Endothelial cell of umbilical vein (primary cell): ENCODE measurements around the gene SLC27A2. TPM values are rescaled to one million over a fixed set of nuclear protein-coding genes. Genes with fewer than 3 reads are reported as not detected.

ENCODE experiments used
- BruUV-seq: library from RNA; stranded (reverse); fragments of 400-500 nt; replicated peaks from 2 replicates; lab custom pipeline; 2021; lab: Mats Ljungman, UMichigan
- CTCF ChIA-PET: fragments of 300-600, 350-600 bp; sonication (Branson Sonifier 250); formaldehyde crosslinking; loops from one replicate; lab custom pipeline; 2021; ENCODE audit warnings: antibody characterized with exemption, inconsistent platforms; lab: Charles Lee
- POLR2A ChIA-PET: fragments of 300-600, 350-600 bp; sonication (Branson Sonifier 250); formaldehyde crosslinking; loops from one replicate; lab custom pipeline; 2021; ENCODE audit warnings: antibody characterized with exemption, inconsistent platforms; lab: Charles Lee
- DNase-seq: peaks from one replicate; pipeline ENCODE4 v3.0.0-alpha.2; 2011; ENCODE audit warnings: low read depth, low spot score
- FAIRE-seq: peaks from 2 replicates; lab custom pipeline; 2011; peaks lifted over from hg19 to GRCh38; lab: Jason Lieb, UNC
- H2AFZ ChIP-seq: 2 replicates; pipeline ENCODE4 v1.6.0; 2012; ENCODE audit warnings: low read depth, low read length, control low read depth, inconsistent platforms
- H3K27ac ChIP-seq: 2 replicates; pipeline ENCODE4 v1.5.1; 2011; ENCODE audit warnings: low read depth, mild to moderate bottlenecking, control low read depth, low read length, moderate library complexity; ENCODE audit not compliant: insufficient read depth
- H3K27me3 ChIP-seq, 2 experiments: 2 replicates each; pipeline versions ENCODE4 v1.6.0 to v1.6.1; 2011; ENCODE audit warnings: low read length in 2 of 2, mixed read lengths in 1 of 2; ENCODE audit not compliant: control insufficient read depth in 2 of 2, insufficient read depth in 2 of 2
- H3K36me3 ChIP-seq, 2 experiments: 2 replicates in 1 of 2; 3 replicates in 1 of 2; pipeline ENCODE4 v1.5.1; 2011; ENCODE audit warnings: low read length in 2 of 2, mild to moderate bottlenecking in 1 of 2, moderate library complexity in 1 of 2; ENCODE audit not compliant: control insufficient read depth in 2 of 2, insufficient read depth in 2 of 2; ENCODE audit errors: extremely low read depth in 1 of 2
- H3K4me1 ChIP-seq: 3 replicates; pipeline ENCODE4 v1.5.1; 2011; ENCODE audit warnings: mild to moderate bottlenecking, low read length; ENCODE audit not compliant: control insufficient read depth, insufficient read depth; ENCODE audit errors: extremely low read depth
- H3K4me2 ChIP-seq: 2 replicates; pipeline ENCODE4 v1.6.1; 2011; ENCODE audit warnings: low read length, control low read depth, mixed read lengths; ENCODE audit not compliant: insufficient read depth
- H3K4me3 ChIP-seq, 3 experiments: fragments of 200-600 bp in 1 of 3; sonication (generic), shearing (Covaris generic) in 1 of 3; replicated peaks in 1 of 3; 2 replicates each; pipeline ENCODE4 v1.5.1; 2011 to 2016; ENCODE audit warnings: control low read depth in 3 of 3, low read length in 3 of 3, mild to moderate bottlenecking in 2 of 3, inconsistent platforms in 1 of 3, low read depth in 1 of 3, moderate library complexity in 1 of 3; ENCODE audit not compliant: insufficient read depth in 1 of 3
- H3K79me2 ChIP-seq: 2 replicates; pipeline ENCODE4 v1.6.0; 2012; ENCODE audit warnings: low read length, inconsistent platforms; ENCODE audit not compliant: control insufficient read depth, insufficient read depth
- H3K9ac ChIP-seq: replicated peaks from 2 replicates; pipeline ENCODE3; 2011; ENCODE audit warnings: low read length, control low read depth; ENCODE audit not compliant: insufficient read depth; ENCODE audit errors: extremely low read depth
- H3K9me1 ChIP-seq: replicated peaks from 3 replicates; pipeline ENCODE4 v1.6.0; 2011; ENCODE audit warnings: mild to moderate bottlenecking, low read length; ENCODE audit not compliant: control insufficient read depth, insufficient read depth; ENCODE audit errors: extremely low read depth
- H3K9me3 ChIP-seq: replicated peaks from 2 replicates; pipeline ENCODE4 v1.5.1; 2012; ENCODE audit warnings: low read length, inconsistent platforms; ENCODE audit not compliant: control insufficient read depth, insufficient read depth
- H4K20me1 ChIP-seq: replicated peaks from 2 replicates; pipeline ENCODE3; 2011; ENCODE audit warnings: mild to moderate bottlenecking, low read length; ENCODE audit not compliant: control insufficient read depth, insufficient read depth; ENCODE audit errors: extremely low read depth
- CTCF ChIP-seq, 2 donors: IDR thresholded peaks; 1 replicate in 1 of 2; 2 replicates in 1 of 2; pipeline ENCODE4 v1.5.1; 2011; ENCODE audit warnings: low read length in 2 of 2, mild to moderate bottlenecking in 2 of 2, moderate library complexity in 2 of 2, control low read depth in 1 of 2, inconsistent platforms in 1 of 2, low read depth in 1 of 2; ENCODE audit not compliant: insufficient read depth in 1 of 2; ENCODE audit errors: extremely low read depth in 1 of 2
- EZH2 ChIP-seq: IDR thresholded peaks from 2 replicates; pipeline ENCODE4 v1.6.1; 2012; ENCODE audit warnings: borderline replicate concordance, low read depth, mild to moderate bottlenecking, moderate library complexity, low read length, inconsistent platforms; ENCODE audit not compliant: severe bottlenecking
- FOS ChIP-seq: IDR thresholded peaks from 2 replicates; pipeline ENCODE4 v1.6.1; 2011; ENCODE audit warnings: mild to moderate bottlenecking, low read length, moderate library complexity, borderline replicate concordance; ENCODE audit not compliant: insufficient read depth
- GATA2 ChIP-seq: IDR thresholded peaks from 2 replicates; pipeline ENCODE4 v1.7.0; 2011; ENCODE audit warnings: low read depth, mild to moderate bottlenecking, moderate library complexity, mixed read lengths, low read length; ENCODE audit not compliant: insufficient read length, insufficient read depth
- JUN ChIP-seq: IDR thresholded peaks from 2 replicates; pipeline ENCODE4 v1.6.1; 2011; ENCODE audit warnings: borderline replicate concordance, low read depth; ENCODE audit not compliant: insufficient read length, insufficient read depth
- MAX ChIP-seq: IDR thresholded peaks from 2 replicates; pipeline ENCODE4 v1.6.1; 2011; ENCODE audit not compliant: insufficient read depth, insufficient read length
- MYC ChIP-seq: IDR thresholded peaks from one replicate; pipeline ENCODE4 v1.6.1; 2011; ENCODE audit warnings: mild to moderate bottlenecking, low read depth, low read length
- POLR2A ChIP-seq: IDR thresholded peaks from 2 replicates; pipeline ENCODE4 v1.6.1; 2012; ENCODE audit warnings: low read depth, mild to moderate bottlenecking, control low read depth, low read length
- POLR2AphosphoS5 ChIP-seq: IDR thresholded peaks from 2 replicates; pipeline ENCODE4 v1.6.1; 2012; ENCODE audit warnings: low read depth, mild to moderate bottlenecking, control low read depth, low read length, moderate library complexity; ENCODE audit not compliant: insufficient read depth
- dilution Hi-C: fragments of 300-500 bp; cut with MboI; formaldehyde crosslinking; loops from one replicate; pipeline ENCODE4 v1.15.0; 2019; ENCODE audit warnings: low sequenced_read_pairs; ENCODE audit not compliant: extremely low pct_ligation_motif_present
- intact Hi-C: fragments of 100-400 bp; cut with micrococcal nuclease; formaldehyde crosslinking; loops from one replicate; pipeline ENCODE4 v1.10.0; 2022
- polyA plus RNA-seq, 4 experiments: library from polyadenylated mRNA; depleted of rRNA in 3 of 4; stranded (reverse) in 3 of 4; unstranded in 1 of 4; fragments of >200 nt; gene quantifications; 2 replicates each; pipeline versions ENCODE4 v1.2.1 to v1.2.3, GENCODE V29; 2011 to 2012; ENCODE audit warnings: missing spikeins in 1 of 4
- total RNA-seq: library from RNA; stranded (reverse); gene quantifications from 2 replicates; pipeline ENCODE4 v1.2.3, GENCODE V29; 2021

The SLC27A2 gene
- total and polyA plus RNA-seq, 2 donors (not counting 3 experiments of a cell fraction or from before 2014, with no cell fraction given): not detected

- Histone ChIP-seq H3K79me2 (no peaks in the 10 kb centered on the region), H3K4me3 (no peak overlapping the region), H2AFZ (no peak overlapping the region), H3K9me1 (no peaks in the 10 kb centered on the region), H3K27ac (no peak overlapping the region), H3K9me3 (no peaks in the 10 kb centered on the region), H3K9ac (no peak overlapping the region), H4K20me1 (no peaks in the 10 kb centered on the region), H3K36me3 (no peaks in the 10 kb centered on the region), H3K4me1 (no peaks in the 10 kb centered on the region), H3K4me2 (no peak overlapping the region), H3K27me3 (peaks cover 2 to 5% of the 10 kb centered on the region in 2 experiments)
- no peak for TF ChIP-seq MYC
- dilution Hi-C loops: no loop called here
- no TSS peak for BruUV-seq
- ChIA-PET CTCF (interaction anchor here (1.3 to 1.5 kb wide), 2 partner anchors 8 to 20 kb away, joined by 3 read pairs; partner anchors contain the start of gene SLC27A2), POLR2A (no interaction called here)
- intact Hi-C loops: loop anchor here (5.0 kb wide), 1 partner anchor 52 kb away; no protein-coding TSS in a partner anchor
- DNase-seq (no peak), FAIRE-seq (no peak)
Measured at GRCh38 chr15:50190166-50190570, 8.2 kb downstream of the SLC27A2 start.

GRCh38 chr15:50190723-50191122 lies 8.7 kb downstream of the SLC27A2 start:
- no peak overlapping the region for H3K4me2 ChIP-seq
- DNase-seq (no peak), FAIRE-seq (no peak)
- TF ChIP-seq MAX: no peak
- no peak for TF ChIP-seq POLR2A
- no peak for TF ChIP-seq POLR2AphosphoS5
- no peak for TF ChIP-seq CTCF (IDR thresholded peaks at IDR 0.05; ENCODE audit: extremely low read depth in 1 of 2, insufficient read depth in 1 of 2, low read depth in 1 of 2, low read length in 2 of 2)
- TF ChIP-seq FOS: no peak
- TF ChIP-seq EZH2: no peak
- TF ChIP-seq GATA2: no peak
- TF ChIP-seq JUN: no peak
- no peak for TF ChIP-seq MYC
- ChIA-PET POLR2A (no interaction called here), CTCF (interaction anchor here (1.3 to 1.5 kb wide), 2 partner anchors 9 to 19 kb away, joined by 3 read pairs; partner anchors contain the start of gene SLC27A2)
- intact Hi-C loops: loop anchor here (5.0 kb wide), 1 partner anchor 52 kb away; no protein-coding TSS in a partner anchor
- no peaks in the 10 kb centered on the region for H3K9me3 ChIP-seq
- H3K79me2 ChIP-seq: no peaks in the 10 kb centered on the region
- no TSS peak for BruUV-seq
- H3K9me1 ChIP-seq: no peaks in the 10 kb centered on the region
- H3K4me1 ChIP-seq: no peaks in the 10 kb centered on the region
- no peaks in the 10 kb centered on the region for H3K36me3 ChIP-seq
- dilution Hi-C loops: no loop called here
- no peaks in the 10 kb centered on the region for H4K20me1 ChIP-seq
- H3K27ac ChIP-seq: no peak overlapping the region
- no peak overlapping the region for H3K4me3 ChIP-seq
- H2AFZ ChIP-seq: no peak overlapping the region
- H3K9ac ChIP-seq: no peak overlapping the region
- peaks cover 2 to 5% of the 10 kb centered on the region in 2 experiments for H3K27me3 ChIP-seq
